Lung (tissue), 12 donors: ENCODE data around the gene METTL24. TPM values are rescaled to one million over a fixed set of nuclear protein-coding genes. Genes with fewer than 3 reads are reported as not detected.
A peak's percentile ranks its signal among the peaks of the same experiment; 100 is the strongest.
"Not testable (repeated sequence)": the region's sequence is repeated elsewhere in the genome, so short reads cannot be mapped to it uniquely, and the experiment has no call there.

Experiments used
- ATAC-seq: fragments of 200-7000 bp; cut with Tn5 transposase; one replicate; pipeline ENCODE4 v1.9.1; 2020; ENCODE audit warnings: moderate number of reproducible peaks; ENCODE audit not compliant: insufficient read depth, low FRiP score
- DNase-seq, 3 donors: peaks; one replicate each; pipeline ENCODE4 v3.0.0-alpha.2; 2013 to 2017
- H3K27ac ChIP-seq, 2 donors: one replicate each; pipeline ENCODE4 v1.5.1; 2013; ENCODE audit warnings: mild to moderate bottlenecking in 2 of 2, moderate library complexity in 2 of 2, control low read depth in 1 of 2, inconsistent platforms in 1 of 2, low read depth in 1 of 2, low read length in 1 of 2
- H3K27me3 ChIP-seq, 3 donors: one replicate each; pipeline ENCODE4 v1.5.1; 2013; ENCODE audit warnings: low read length in 2 of 3; ENCODE audit not compliant: control insufficient read depth in 3 of 3, insufficient read depth in 3 of 3
- H3K36me3 ChIP-seq, 4 donors: one replicate each; pipeline ENCODE4 v1.5.1; 2013; ENCODE audit warnings: low read length in 4 of 4, mild to moderate bottlenecking in 1 of 4, moderate library complexity in 1 of 4; ENCODE audit not compliant: control insufficient read depth in 4 of 4, insufficient read depth in 4 of 4
- H3K4me1 ChIP-seq, 5 donors: one replicate each; pipeline ENCODE4 v1.5.1; 2013; ENCODE audit warnings: low read length in 5 of 5, mild to moderate bottlenecking in 2 of 5, moderate library complexity in 1 of 5; ENCODE audit not compliant: control insufficient read depth in 5 of 5, insufficient read depth in 5 of 5
- H3K4me3 ChIP-seq: one replicate; pipeline ENCODE4 v1.5.1; 2013; ENCODE audit warnings: mild to moderate bottlenecking, control low read depth, moderate library complexity
- H3K9ac ChIP-seq, 2 donors: one replicate each; pipeline ENCODE4 v1.5.1; 2013; ENCODE audit warnings: low read length in 2 of 2, control low read depth in 1 of 2; ENCODE audit not compliant: insufficient read depth in 1 of 2
- H3K9me3 ChIP-seq, 4 donors: one replicate each; pipeline ENCODE4 v1.5.1; 2013; ENCODE audit warnings: low read length in 3 of 4, mild to moderate bottlenecking in 1 of 4, moderate library complexity in 1 of 4; ENCODE audit not compliant: control insufficient read depth in 4 of 4, insufficient read depth in 3 of 4
- WGBS, 2 donors: extraction: QIAGEN DNeasy Blood & Tissue Kit; methylation state at CpG; one replicate each; pipeline ENCODE4 v1.1.7; 2013; 5-methylcytosine and 5-hydroxymethylcytosine counted together
- polyA plus RNA-seq, 2 donors: library from polyadenylated mRNA; stranded (reverse); fragments of 200-250 nt; gene quantifications; one replicate each; pipeline ENCODE4 v1.2.1, GENCODE V29; 2013
- total RNA-seq, 2 donors: library from RNA; depleted of rRNA in 1 of 2; stranded (reverse); fragments of >200 nt in 1 of 2; gene quantifications; one replicate each; pipeline ENCODE4 v1.2.1, GENCODE V29; 2014 to 2021
- TF ChIP-seq, protein P1 (sequence below): IDR thresholded peaks from 2 replicates; pipeline ENCODE4 v1.5.1; 2012; ENCODE audit warnings: mild to moderate bottlenecking; ENCODE audit errors: control extremely low read depth, extremely low read depth
- donor health status: control.
- donor health status: control.
- donor health status: Bipolar disorder and iron deficiency.
- donor health status: healthy.
- donor health status: DM: yes; HTN: yes; CAD: no.

Gene METTL24
- total and polyA plus RNA-seq, 4 donors: 0.73 to 3.7 (median 2.0) TPM; not detected in 1

DNA sequence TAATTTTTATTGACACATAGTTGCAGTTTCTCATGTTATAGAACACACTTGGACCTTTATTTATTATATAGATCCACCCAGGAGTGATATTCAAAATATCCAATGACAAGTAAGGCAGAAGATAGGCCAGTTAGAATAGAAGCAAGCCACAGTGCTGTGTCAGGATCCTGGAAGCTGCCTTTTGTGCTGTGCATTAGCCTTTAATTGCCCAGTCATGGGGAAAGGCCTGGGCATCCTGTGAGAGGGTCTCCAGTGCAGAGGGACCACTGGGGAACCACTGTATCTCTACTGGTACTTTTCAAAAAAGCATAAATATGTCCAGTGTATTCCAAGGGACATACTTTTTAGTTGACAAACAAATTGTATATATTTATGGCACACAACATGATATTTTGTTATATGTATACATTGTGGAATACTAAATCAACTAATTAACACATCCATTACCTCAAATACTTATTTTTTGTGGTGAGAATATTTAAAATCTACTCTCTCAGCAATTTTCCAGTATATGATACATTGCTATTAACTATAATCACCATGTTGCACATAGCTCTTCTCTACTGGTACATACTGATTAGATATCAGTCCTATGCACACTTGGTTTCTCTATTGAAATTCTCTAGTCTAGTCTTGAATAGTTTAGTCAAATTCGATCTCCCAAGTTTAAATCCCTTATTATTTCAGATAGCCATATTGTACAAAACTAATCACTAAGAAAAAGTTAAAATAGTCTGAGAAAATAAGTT, 118.4 kb downstream of the METTL24 start:
- Histone ChIP-seq H3K36me3 (peaks cover 0 to 9% (median 3%) of the 10 kb centered on the region in 4 donors), H3K9ac (no peak overlapping the region), H3K4me1 (no peaks in the 10 kb centered on the region), H3K27me3 (no peaks in the 10 kb centered on the region), H3K4me3 (no peak overlapping the region), H3K9me3 (no peaks in the 10 kb centered on the region), H3K27ac (no peak overlapping the region)
- TF ChIP-seq, protein P1, sequence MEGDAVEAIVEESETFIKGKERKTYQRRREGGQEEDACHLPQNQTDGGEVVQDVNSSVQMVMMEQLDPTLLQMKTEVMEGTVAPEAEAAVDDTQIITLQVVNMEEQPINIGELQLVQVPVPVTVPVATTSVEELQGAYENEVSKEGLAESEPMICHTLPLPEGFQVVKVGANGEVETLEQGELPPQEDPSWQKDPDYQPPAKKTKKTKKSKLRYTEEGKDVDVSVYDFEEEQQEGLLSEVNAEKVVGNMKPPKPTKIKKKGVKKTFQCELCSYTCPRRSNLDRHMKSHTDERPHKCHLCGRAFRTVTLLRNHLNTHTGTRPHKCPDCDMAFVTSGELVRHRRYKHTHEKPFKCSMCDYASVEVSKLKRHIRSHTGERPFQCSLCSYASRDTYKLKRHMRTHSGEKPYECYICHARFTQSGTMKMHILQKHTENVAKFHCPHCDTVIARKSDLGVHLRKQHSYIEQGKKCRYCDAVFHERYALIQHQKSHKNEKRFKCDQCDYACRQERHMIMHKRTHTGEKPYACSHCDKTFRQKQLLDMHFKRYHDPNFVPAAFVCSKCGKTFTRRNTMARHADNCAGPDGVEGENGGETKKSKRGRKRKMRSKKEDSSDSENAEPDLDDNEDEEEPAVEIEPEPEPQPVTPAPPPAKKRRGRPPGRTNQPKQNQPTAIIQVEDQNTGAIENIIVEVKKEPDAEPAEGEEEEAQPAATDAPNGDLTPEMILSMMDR: no peak
- DNase-seq (no peak), ATAC-seq (no peak)
- WGBS, 2 donors: 95 to 97% methylated on average over 1 of the region's 1 CpG

DNA sequence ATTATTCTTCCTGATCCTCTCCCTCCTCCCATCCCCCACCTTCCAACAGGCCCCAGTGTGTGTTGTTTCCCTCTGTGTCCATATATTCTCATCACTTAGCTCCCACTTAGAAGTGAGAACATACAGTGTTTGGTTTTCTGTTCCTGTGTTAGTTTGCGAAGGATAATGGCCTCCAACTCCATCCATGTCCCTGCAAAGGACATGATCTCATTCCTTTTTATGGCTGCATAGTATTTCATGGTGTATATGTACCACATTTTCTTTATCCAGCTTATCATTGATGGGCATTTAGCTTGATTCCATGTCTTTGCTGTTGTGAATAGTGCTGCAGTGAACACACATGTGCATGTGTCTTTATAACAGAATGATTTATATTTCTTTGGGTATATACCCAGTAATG, 122.1 kb downstream of the METTL24 start:
- not testable (repeated sequence) for H3K9me3 ChIP-seq, H3K9ac ChIP-seq, H3K27ac ChIP-seq, DNase-seq, ATAC-seq, H3K4me3 ChIP-seq, H3K4me1 ChIP-seq, H3K36me3 ChIP-seq, H3K27me3 ChIP-seq
- 96 to 100% methylated on average over 1 of the region's 1 CpG for WGBS, 2 donors

DNA sequence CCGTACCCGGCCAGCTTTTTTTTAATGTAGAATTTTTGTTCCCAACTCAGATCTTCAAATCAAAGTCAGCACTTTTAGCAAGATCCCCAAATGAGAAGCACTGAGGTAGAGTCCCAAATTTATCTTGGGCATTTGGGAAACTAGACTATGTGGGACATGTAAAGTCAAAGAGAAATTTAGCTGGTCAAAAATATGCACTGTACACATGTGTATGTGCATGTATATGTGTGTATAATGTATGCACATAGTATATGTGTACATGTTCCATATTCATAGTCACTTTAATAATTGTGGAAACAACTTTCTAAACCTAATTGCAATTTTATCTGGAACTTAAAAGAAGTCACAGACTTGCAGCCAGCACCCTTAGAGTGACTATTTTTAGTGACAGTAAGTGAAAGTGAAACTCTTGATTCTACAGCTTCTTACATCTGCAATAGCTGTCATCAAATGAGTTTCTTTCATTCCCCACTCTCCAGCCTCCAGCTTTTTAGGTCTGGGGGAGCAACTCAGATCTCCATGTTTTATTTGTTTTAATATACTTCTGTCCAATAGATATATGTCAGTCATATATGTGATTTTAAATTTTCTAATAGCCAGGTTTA, 124.3 kb downstream of the METTL24 start:
- Histone ChIP-seq H3K27ac (no peak overlapping the region), H3K9ac (no peak overlapping the region), H3K27me3 (no peaks in the 10 kb centered on the region), H3K4me1 (peaks cover 0 to 6% (median 0%) of the 10 kb centered on the region in 5 donors), H3K9me3 (no peaks in the 10 kb centered on the region), H3K4me3 (no peak overlapping the region), H3K36me3 (peaks cover 3 to 9% (median 7%) of the 10 kb centered on the region in 4 donors)
- TF ChIP-seq, protein P1: no peak
- WGBS, 2 donors: 95 to 96% methylated on average over 2 of the region's 2 CpGs
- DNase-seq (peak in 2 of 3 donors; percentile 24 to 52), ATAC-seq (no peak)

DNA sequence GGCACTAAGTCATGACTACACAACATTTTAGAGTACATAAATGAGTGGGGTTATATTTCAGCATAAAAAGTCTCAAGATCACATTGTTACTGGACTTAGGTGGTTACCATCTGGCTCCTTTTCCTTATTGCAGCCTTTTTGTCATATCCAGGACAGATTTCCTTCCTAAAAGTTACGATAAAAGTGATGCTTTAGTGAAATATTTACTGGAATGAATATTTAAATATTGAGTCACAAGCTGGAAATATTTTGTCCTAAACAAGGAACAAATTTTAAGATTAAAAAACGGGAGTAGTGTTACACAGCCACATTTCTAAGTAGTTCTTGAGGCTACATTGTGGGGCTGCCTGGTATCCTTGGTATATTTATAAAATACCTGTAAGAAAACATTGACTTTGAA, 125.7 kb downstream of the METTL24 start:
- 73 to 91% methylated on average over 2 of the region's 2 CpGs for WGBS, 2 donors
- H3K36me3 ChIP-seq: peaks cover 5 to 15% (median 5%) of the 10 kb centered on the region in 4 donors
- DNase-seq: no peak
- no peak overlapping the region for H3K27ac ChIP-seq
- no peak overlapping the region for H3K4me3 ChIP-seq
- no peak for ATAC-seq
- H3K9ac ChIP-seq: no peak overlapping the region
- no peaks in the 10 kb centered on the region for H3K9me3 ChIP-seq
- no peaks in the 10 kb centered on the region for H3K27me3 ChIP-seq
- TF ChIP-seq, protein P1: no peak
- peaks cover 0 to 6% (median 0%) of the 10 kb centered on the region in 5 donors for H3K4me1 ChIP-seq
